Measurements from ENCODE around the gene DHRSX. TPM values are rescaled to one million over a fixed set of nuclear protein-coding genes. Genes with fewer than 3 reads are reported as not detected.

DHRSX gene
- total RNA-seq, 1 experiment from 2014 or later, result 23.9 TPM

DNA sequence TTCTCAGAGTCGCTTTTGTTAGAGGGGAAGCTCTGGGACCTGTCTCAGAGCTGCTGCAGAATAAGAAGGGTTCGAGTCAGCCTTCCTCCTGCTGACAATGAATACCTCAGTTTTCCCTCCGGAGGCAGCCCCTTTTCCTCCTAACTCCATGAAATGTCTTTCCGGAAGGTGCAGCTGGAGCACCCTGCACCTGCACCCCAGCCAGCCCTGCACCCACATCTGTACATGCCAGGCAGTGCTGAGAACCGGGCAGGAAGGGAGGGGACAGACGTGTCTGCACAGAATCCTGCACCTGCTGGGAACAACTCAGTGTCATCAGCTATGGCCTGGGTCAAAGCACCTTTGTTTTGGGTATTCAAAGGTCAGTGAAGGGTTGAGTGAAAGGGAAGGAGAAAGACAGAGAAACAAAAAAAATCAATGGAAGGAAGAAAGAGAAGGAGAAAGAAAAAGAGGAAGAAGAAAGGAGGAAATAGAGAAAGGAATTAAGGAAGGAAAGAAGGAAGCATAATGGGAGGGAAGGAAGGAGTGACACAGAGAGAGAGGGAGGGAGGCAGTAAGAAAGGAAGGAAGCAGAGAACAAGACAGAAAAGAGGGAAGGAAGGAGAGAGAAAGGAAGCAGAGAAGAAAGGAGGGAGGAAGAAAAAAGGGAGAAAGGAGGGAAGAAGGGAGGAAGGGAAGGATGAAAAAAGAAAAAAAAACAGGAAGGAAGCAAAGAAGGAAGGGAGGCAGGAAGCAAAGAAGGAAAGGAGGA, 273.7 kb downstream of the DHRSX start:
- peaks cover 12% of the 10 kb centered on the region for H3K36me3 Mint-ChIP-seq (ENCODE audit: insufficient read depth, unreplicated experiment)
- no peak for DNase-seq (ENCODE audit: unreplicated experiment)
- intact Hi-C loops (cut with micrococcal nuclease), result no loop called here
- no peak overlapping the region for H3K4me3 Mint-ChIP-seq (ENCODE audit: unreplicated experiment)
- POLR2A ChIA-PET, result no interaction called here
- H3K27me3 Mint-ChIP-seq (ENCODE audit: insufficient read depth, unreplicated experiment), result no peaks in the 10 kb centered on the region
- no peak overlapping the region for H3K27ac Mint-ChIP-seq (ENCODE audit: low read depth, unreplicated experiment)
- TF ChIP-seq, protein P1, sequence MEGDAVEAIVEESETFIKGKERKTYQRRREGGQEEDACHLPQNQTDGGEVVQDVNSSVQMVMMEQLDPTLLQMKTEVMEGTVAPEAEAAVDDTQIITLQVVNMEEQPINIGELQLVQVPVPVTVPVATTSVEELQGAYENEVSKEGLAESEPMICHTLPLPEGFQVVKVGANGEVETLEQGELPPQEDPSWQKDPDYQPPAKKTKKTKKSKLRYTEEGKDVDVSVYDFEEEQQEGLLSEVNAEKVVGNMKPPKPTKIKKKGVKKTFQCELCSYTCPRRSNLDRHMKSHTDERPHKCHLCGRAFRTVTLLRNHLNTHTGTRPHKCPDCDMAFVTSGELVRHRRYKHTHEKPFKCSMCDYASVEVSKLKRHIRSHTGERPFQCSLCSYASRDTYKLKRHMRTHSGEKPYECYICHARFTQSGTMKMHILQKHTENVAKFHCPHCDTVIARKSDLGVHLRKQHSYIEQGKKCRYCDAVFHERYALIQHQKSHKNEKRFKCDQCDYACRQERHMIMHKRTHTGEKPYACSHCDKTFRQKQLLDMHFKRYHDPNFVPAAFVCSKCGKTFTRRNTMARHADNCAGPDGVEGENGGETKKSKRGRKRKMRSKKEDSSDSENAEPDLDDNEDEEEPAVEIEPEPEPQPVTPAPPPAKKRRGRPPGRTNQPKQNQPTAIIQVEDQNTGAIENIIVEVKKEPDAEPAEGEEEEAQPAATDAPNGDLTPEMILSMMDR (IDR thresholded peaks at IDR 0.05; ENCODE audit: unreplicated experiment), result no peak
- peaks cover 49% of the 10 kb centered on the region for H3K9me3 Mint-ChIP-seq (ENCODE audit: unreplicated experiment)
- CTCF ChIA-PET, result no interaction called here
- no TSS peak for BruUV-seq (replicated peaks)
- H3K4me1 Mint-ChIP-seq (ENCODE audit: insufficient read depth, unreplicated experiment), result no peaks in the 10 kb centered on the region

DNA sequence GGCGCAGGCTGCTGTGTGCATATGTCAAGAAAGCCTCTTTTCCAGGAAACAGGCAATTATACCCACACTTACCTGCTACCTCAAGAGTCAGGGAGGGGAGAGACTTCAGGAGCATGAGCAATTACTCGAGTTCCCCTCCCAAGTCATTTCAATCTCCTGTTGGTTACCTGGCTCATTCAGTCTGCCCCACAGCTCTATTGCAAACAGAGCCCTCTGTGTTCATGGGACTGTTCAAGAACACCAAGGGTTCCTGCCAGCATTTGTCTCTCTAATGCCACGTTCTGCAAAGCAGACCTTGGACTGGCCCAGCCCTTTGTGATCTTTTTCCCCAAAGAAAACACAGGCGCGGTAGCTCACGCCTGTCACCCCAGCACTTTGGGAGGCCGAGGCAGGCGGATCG, 274.6 kb downstream of the DHRSX start:
- H3K36me3 Mint-ChIP-seq (ENCODE audit: insufficient read depth, unreplicated experiment), result peaks cover 8% of the 10 kb centered on the region
- H3K4me1 Mint-ChIP-seq (ENCODE audit: insufficient read depth, unreplicated experiment), result no peaks in the 10 kb centered on the region
- intact Hi-C loops (cut with micrococcal nuclease), result no loop called here
- peaks cover 47% of the 10 kb centered on the region for H3K9me3 Mint-ChIP-seq (ENCODE audit: unreplicated experiment)
- POLR2A ChIA-PET, result no interaction called here
- TF ChIP-seq, protein P1 (IDR thresholded peaks at IDR 0.05; ENCODE audit: unreplicated experiment), result no peak
- H3K4me3 Mint-ChIP-seq (ENCODE audit: unreplicated experiment), result no peak overlapping the region
- CTCF ChIA-PET, result no interaction called here
- H3K27me3 Mint-ChIP-seq (ENCODE audit: insufficient read depth, unreplicated experiment), result no peaks in the 10 kb centered on the region
- DNase-seq (ENCODE audit: unreplicated experiment), result no peak
- no TSS peak for BruUV-seq (replicated peaks)
- no peak overlapping the region for H3K27ac Mint-ChIP-seq (ENCODE audit: low read depth, unreplicated experiment)

DNA sequence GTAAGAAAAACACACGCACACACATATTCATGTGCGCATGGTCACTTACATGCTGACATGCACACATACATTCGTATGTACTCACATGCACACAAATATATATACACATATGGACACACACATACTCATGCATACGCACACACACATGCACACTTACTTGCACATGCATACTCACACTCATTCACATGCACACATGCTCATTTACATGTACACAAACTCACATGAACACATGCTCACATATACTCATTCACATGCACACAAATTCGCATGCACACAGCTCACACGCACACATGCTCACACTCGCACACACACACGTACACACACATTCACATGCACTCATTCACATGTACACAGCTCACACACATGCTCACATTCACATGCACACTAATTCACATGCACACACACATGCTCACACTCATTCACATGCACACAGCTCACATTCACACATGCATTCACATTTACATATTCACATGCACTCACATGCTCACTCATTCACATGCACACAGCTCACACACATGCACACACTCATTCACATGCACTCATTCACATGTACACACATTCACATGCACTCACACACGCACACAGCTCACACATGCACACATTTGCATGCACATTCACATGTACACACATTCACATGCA, 276.1 kb downstream of the DHRSX start:
- no TSS peak for BruUV-seq (replicated peaks)
- peaks cover 49% of the 10 kb centered on the region for H3K9me3 Mint-ChIP-seq (ENCODE audit: unreplicated experiment)
- H3K4me1 Mint-ChIP-seq (ENCODE audit: insufficient read depth, unreplicated experiment), result no peaks in the 10 kb centered on the region
- intact Hi-C loops (cut with micrococcal nuclease), result no loop called here
- H3K27me3 Mint-ChIP-seq (ENCODE audit: insufficient read depth, unreplicated experiment), result no peaks in the 10 kb centered on the region
- no peak overlapping the region for H3K27ac Mint-ChIP-seq (ENCODE audit: low read depth, unreplicated experiment)
- no peak overlapping the region for H3K4me3 Mint-ChIP-seq (ENCODE audit: unreplicated experiment)
- CTCF ChIA-PET, result no interaction called here
- POLR2A ChIA-PET, result no interaction called here
- no peak for DNase-seq (ENCODE audit: unreplicated experiment)
- TF ChIP-seq, protein P1 (IDR thresholded peaks at IDR 0.05; ENCODE audit: unreplicated experiment), result no peak
- peaks cover 6% of the 10 kb centered on the region for H3K36me3 Mint-ChIP-seq (ENCODE audit: insufficient read depth, unreplicated experiment)

DNA sequence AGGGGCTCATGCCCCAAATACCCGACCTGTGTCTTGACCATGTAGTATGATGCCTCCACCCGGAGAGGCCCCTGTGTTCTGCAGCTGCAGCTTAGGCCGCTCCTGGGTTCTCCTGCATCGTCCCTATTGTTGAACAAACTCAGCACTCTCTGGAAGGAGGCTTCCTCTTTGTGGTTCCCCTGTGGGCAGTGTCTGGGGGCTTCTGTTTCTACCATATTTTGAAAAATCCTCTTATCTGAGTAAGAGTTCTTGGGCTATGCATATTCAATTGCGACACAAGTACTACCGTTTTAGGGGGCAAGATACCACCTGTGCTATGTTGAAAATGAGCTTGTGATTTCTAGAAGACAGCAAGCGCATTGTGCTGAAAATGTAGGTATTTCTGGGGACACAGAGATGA, 276.6 kb downstream of the DHRSX start:
- no peak for DNase-seq (ENCODE audit: unreplicated experiment)
- no TSS peak for BruUV-seq (replicated peaks)
- TF ChIP-seq, protein P1 (IDR thresholded peaks at IDR 0.05; ENCODE audit: unreplicated experiment), result no peak
- Mint-ChIP-seq H3K27ac (ENCODE audit: low read depth, unreplicated experiment) (no peak overlapping the region), H3K9me3 (ENCODE audit: unreplicated experiment) (peaks cover 49% of the 10 kb centered on the region), H3K36me3 (ENCODE audit: insufficient read depth, unreplicated experiment) (peaks cover 6% of the 10 kb centered on the region), H3K4me1 (ENCODE audit: insufficient read depth, unreplicated experiment) (no peaks in the 10 kb centered on the region), H3K27me3 (ENCODE audit: insufficient read depth, unreplicated experiment) (no peaks in the 10 kb centered on the region), H3K4me3 (ENCODE audit: unreplicated experiment) (no peak overlapping the region)
- CTCF ChIA-PET, result no interaction called here
- intact Hi-C loops (cut with micrococcal nuclease), result no loop called here
- POLR2A ChIA-PET, result no interaction called here

All from MCF 10A (cell line).